Neural progenitor cell (in vitro differentiated cells): ENCODE results near the gene UCMA. TPM values are rescaled to one million over a fixed set of nuclear protein-coding genes. Genes with fewer than 3 reads are reported as not detected.

Source experiments
- DNase-seq: peaks from one replicate; pipeline ENCODE4 v3.0.0-alpha.2; 2016; ENCODE audit warnings: low spot score
- H2AFZ ChIP-seq: fragments of 200-600 bp; sonication (generic); replicated peaks from 2 replicates; pipeline ENCODE4 v1.6.1; 2016; ENCODE audit warnings: antibody characterized with exemption
- H3F3A ChIP-seq: fragments of 200-600 bp; sonication (generic); 2 replicates; pipeline ENCODE4 v1.6.1; 2016; ENCODE audit warnings: antibody characterized with exemption, low read depth
- H3K27ac ChIP-seq: fragments of 200-600 bp; sonication (generic); 2 replicates; pipeline ENCODE4 v1.5.1; 2016; ENCODE audit warnings: mild to moderate bottlenecking
- H3K27me3 ChIP-seq: fragments of 200-600 bp; sonication (generic); 2 replicates; pipeline ENCODE4 v1.6.1; 2016; ENCODE audit warnings: mild to moderate bottlenecking, moderate library complexity
- H3K36me3 ChIP-seq: fragments of 200-600 bp; sonication (generic); 2 replicates; pipeline ENCODE4 v1.5.1; 2016
- H3K4me1 ChIP-seq: fragments of 200-600 bp; sonication (generic); 2 replicates; pipeline ENCODE4 v1.6.1; 2016; ENCODE audit warnings: mixed run types
- H3K4me2 ChIP-seq: fragments of 200-600 bp; sonication (generic); 2 replicates; pipeline ENCODE4 v1.6.1; 2016
- H3K4me3 ChIP-seq: fragments of 200-600 bp; sonication (generic); 2 replicates; pipeline ENCODE4 v1.5.1; 2016
- H3K79me2 ChIP-seq: fragments of 200-600 bp; sonication (generic); 2 replicates; pipeline ENCODE4 v1.6.1; 2016; ENCODE audit warnings: low read depth
- H3K9ac ChIP-seq: fragments of 200-600 bp; sonication (generic); 2 replicates; pipeline ENCODE4 v1.6.1; 2016
- H3K9me3 ChIP-seq: fragments of 200-600 bp; sonication (generic); 2 replicates; pipeline ENCODE4 v1.5.1; 2016; ENCODE audit warnings: low read depth
- H4K20me1 ChIP-seq: fragments of 200-600 bp; sonication (generic); 2 replicates; pipeline ENCODE4 v1.6.1; 2016; ENCODE audit warnings: low read depth
- H3K27ac Mint-ChIP-seq: 3 replicates; pipeline ENCODE4 v1.8.0; 2021; ENCODE audit warnings: mixed read lengths
- H3K27me3 Mint-ChIP-seq: 2 replicates; pipeline ENCODE4 v1.8.0; 2022; ENCODE audit warnings: low read depth, mild to moderate bottlenecking, inconsistent platforms, moderate library complexity, mixed read lengths; ENCODE audit not compliant: insufficient read depth
- H3K36me3 Mint-ChIP-seq: 3 replicates; pipeline ENCODE4 v1.8.0; 2021; ENCODE audit warnings: mixed read lengths
- H3K4me1 Mint-ChIP-seq: 3 replicates; pipeline ENCODE4 v1.8.0; 2021; ENCODE audit warnings: mixed read lengths
- H3K4me3 Mint-ChIP-seq: 3 replicates; pipeline ENCODE4 v1.8.0; 2021; ENCODE audit warnings: mild to moderate bottlenecking, moderate library complexity, mixed read lengths
- H3K9me3 Mint-ChIP-seq: 3 replicates; pipeline ENCODE4 v1.8.0; 2020; ENCODE audit warnings: mixed read lengths
- EZH2 ChIP-seq: fragments of 200-600 bp; sonication (generic); IDR thresholded peaks from 2 replicates; pipeline ENCODE4 v1.6.1; 2017; ENCODE audit warnings: antibody characterized with exemption, mild to moderate bottlenecking, moderate library complexity
- EZH2phosphoT487 ChIP-seq: fragments of 200-600 bp; sonication (generic); IDR thresholded peaks from 2 replicates; pipeline ENCODE4 v1.6.1; 2017; ENCODE audit warnings: antibody characterized with exemption
- total RNA-seq: library from RNA; depleted of rRNA; stranded (reverse); fragments of >200 nt; gene quantifications from 2 replicates; pipeline ENCODE4 v1.2.3, GENCODE V29; 2015; ENCODE audit warnings: low replicate concordance
- TF ChIP-seq, protein P1 (sequence below): fragments of 200-600 bp; sonication (generic); IDR thresholded peaks from 2 replicates; pipeline ENCODE4 v1.5.1; 2017; ENCODE audit warnings: antibody characterized with exemption, mild to moderate bottlenecking

The UCMA gene
- total RNA-seq, 1 donor from 2014 or later = not detected

DNA sequence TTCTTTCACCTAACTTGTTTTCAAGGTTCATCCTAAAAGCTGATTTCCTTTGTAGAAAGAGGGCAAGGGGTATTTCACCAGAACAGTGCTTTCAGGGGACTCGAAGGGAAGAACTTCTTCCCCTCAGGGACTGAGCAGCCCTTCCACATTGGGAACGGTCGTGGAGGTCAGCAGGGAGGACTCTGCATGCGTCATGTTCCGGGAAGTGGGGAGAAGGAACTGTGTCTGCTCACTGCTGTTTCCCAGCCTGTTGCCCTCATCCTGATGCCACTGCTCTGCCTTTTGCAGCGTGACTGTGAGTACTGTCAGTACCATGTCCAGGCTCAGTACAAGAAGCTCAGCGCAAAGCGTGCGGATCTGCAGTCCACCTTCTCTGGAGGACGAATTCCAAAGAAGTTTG, 45.6 kb downstream of the UCMA start:
- H3K9me3 Mint-ChIP-seq = no peaks in the 10 kb centered on the region
- H3K27ac Mint-ChIP-seq = no peak overlapping the region
- Histone ChIP-seq H3K79me2 (no peaks in the 10 kb centered on the region), H3K4me3 (no peak overlapping the region), H2AFZ (no peak overlapping the region), H3K27ac (no peak overlapping the region), H3K9me3 (no peaks in the 10 kb centered on the region), H3K36me3 (peaks cover 24% of the 10 kb centered on the region), H3F3A (no peaks in the 10 kb centered on the region), H3K4me2 (no peak overlapping the region), H3K4me1 (no peaks in the 10 kb centered on the region), H3K27me3 (no peaks in the 10 kb centered on the region), H3K9ac (no peak overlapping the region), H4K20me1 (no peaks in the 10 kb centered on the region)
- H3K4me3 Mint-ChIP-seq = no peak overlapping the region
- peaks cover 46% of the 10 kb centered on the region for H3K36me3 Mint-ChIP-seq
- no peak for DNase-seq
- no peaks in the 10 kb centered on the region for H3K4me1 Mint-ChIP-seq
- H3K27me3 Mint-ChIP-seq = peaks cover 3% of the 10 kb centered on the region
- TF ChIP-seq EZH2phosphoT487 (no peak), EZH2 (no peak)
- TF ChIP-seq, protein P1, sequence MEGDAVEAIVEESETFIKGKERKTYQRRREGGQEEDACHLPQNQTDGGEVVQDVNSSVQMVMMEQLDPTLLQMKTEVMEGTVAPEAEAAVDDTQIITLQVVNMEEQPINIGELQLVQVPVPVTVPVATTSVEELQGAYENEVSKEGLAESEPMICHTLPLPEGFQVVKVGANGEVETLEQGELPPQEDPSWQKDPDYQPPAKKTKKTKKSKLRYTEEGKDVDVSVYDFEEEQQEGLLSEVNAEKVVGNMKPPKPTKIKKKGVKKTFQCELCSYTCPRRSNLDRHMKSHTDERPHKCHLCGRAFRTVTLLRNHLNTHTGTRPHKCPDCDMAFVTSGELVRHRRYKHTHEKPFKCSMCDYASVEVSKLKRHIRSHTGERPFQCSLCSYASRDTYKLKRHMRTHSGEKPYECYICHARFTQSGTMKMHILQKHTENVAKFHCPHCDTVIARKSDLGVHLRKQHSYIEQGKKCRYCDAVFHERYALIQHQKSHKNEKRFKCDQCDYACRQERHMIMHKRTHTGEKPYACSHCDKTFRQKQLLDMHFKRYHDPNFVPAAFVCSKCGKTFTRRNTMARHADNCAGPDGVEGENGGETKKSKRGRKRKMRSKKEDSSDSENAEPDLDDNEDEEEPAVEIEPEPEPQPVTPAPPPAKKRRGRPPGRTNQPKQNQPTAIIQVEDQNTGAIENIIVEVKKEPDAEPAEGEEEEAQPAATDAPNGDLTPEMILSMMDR = no peak

DNA sequence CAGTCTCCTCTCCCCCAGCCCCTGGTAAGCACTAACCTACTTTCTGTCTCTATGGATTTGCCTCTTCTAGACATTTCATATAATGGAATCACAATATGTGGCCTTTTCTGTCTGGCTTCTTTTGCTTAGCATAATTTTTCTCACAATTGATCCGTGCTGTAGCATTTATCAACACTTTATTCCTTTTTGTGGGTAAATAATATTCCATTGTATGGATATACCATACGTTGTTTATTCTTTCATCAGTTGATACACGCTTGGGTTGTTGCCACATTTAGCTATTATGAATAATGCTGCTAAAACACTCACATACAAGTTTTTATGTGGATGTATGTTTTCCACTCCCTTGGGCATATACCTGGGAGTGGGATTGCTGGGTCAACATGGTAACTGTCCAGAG, 47.0 kb downstream of the UCMA start:
- H2AFZ ChIP-seq = no peak overlapping the region
- Mint-ChIP-seq H3K4me3 (no peak overlapping the region), H3K4me1 (no peaks in the 10 kb centered on the region), H3K27ac (no peak overlapping the region), H3K9me3 (no peaks in the 10 kb centered on the region), H3K27me3 (peaks cover 3% of the 10 kb centered on the region), H3K36me3 (peaks cover 49% of the 10 kb centered on the region)
- peaks cover 36% of the 10 kb centered on the region for H3K36me3 ChIP-seq
- no peaks in the 10 kb centered on the region for H3K4me1 ChIP-seq
- H3K79me2 ChIP-seq = no peaks in the 10 kb centered on the region
- H3F3A ChIP-seq = no peaks in the 10 kb centered on the region
- H3K9me3 ChIP-seq = no peaks in the 10 kb centered on the region
- H3K4me2 ChIP-seq = no peak overlapping the region
- no peaks in the 10 kb centered on the region for H4K20me1 ChIP-seq
- no peak overlapping the region for H3K9ac ChIP-seq
- no peaks in the 10 kb centered on the region for H3K27me3 ChIP-seq
- no peak for TF ChIP-seq EZH2
- TF ChIP-seq, protein P1 = no peak
- TF ChIP-seq EZH2phosphoT487 = no peak
- no peak overlapping the region for H3K27ac ChIP-seq
- DNase-seq = no peak
- no peak overlapping the region for H3K4me3 ChIP-seq

DNA sequence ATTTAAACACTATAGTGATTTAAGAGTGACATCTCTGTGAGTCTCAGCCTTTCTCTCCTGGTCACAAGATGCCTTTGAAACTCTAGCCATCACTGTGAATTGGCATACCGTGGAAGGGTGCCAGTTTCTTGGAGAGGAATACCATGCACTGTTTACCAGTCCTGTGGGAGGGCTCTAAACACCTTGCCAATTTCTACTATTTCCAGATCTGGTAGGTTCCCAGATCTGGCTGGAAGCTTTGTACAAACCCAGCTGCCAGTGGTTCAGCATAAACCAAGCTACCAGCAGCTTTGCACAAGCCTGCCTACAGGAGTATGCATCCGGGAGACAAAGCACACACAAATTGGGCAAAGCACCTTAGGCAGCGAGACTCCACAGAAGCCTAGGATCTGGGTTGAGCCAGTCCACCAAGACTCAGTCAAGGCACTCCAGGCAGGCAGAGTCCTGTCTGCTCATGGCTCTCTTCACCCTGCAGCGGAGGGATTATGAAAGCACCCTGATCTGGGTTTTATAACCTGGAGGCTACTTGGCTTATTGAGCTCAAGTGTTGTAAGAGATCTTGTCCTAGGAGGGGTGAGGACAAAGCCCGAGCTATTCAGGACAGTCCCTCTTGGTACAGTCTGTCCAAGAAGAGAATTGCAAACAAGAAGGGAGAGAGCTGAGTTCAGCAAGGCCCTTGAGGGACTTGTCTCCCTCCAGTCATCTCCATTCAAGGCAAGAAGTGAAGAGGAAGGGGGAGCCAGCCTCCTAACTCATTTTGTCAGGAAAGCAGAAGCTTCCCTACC, 49.3 kb downstream of the UCMA start:
- H3F3A ChIP-seq = no peaks in the 10 kb centered on the region
- H2AFZ ChIP-seq = no peak overlapping the region
- no peak overlapping the region for H3K9ac ChIP-seq
- Mint-ChIP-seq H3K27ac (no peak overlapping the region), H3K4me1 (no peaks in the 10 kb centered on the region), H3K27me3 (peaks cover 3% of the 10 kb centered on the region), H3K9me3 (no peaks in the 10 kb centered on the region), H3K4me3 (no peak overlapping the region), H3K36me3 (peaks cover 53% of the 10 kb centered on the region)
- H3K4me2 ChIP-seq = no peak overlapping the region
- H3K79me2 ChIP-seq = no peaks in the 10 kb centered on the region
- no peak overlapping the region for H3K27ac ChIP-seq
- H3K9me3 ChIP-seq = no peaks in the 10 kb centered on the region
- H4K20me1 ChIP-seq = no peaks in the 10 kb centered on the region
- no peaks in the 10 kb centered on the region for H3K27me3 ChIP-seq
- no peaks in the 10 kb centered on the region for H3K4me1 ChIP-seq
- H3K36me3 ChIP-seq = peaks cover 34% of the 10 kb centered on the region
- H3K4me3 ChIP-seq = no peak overlapping the region
- TF ChIP-seq, protein P1 = no peak
- no peak for TF ChIP-seq EZH2phosphoT487
- TF ChIP-seq EZH2 = no peak
- DNase-seq = no peak
